PC-9 (cell line): ENCODE measurements around the gene RNASET2.

ENCODE experiments used
- CTCF ChIP-seq: fragments of 200-600 bp; sonication (generic); conservative IDR thresholded peaks from 2 replicates; pipeline ENCODE4 v1.6.1; 2017; ENCODE audit warnings: mixed run types, antibody characterized with exemption, mild to moderate bottlenecking, moderate library complexity
- EZH2 ChIP-seq: fragments of 200-600 bp; sonication (generic); IDR thresholded peaks from 2 replicates; pipeline ENCODE4 v1.8.0; 2017; ENCODE audit warnings: antibody characterized with exemption, low read depth

GRCh38 chr6:166976636-166977035 is 20.3 kb upstream of the RNASET2 start:
- no peak for TF ChIP-seq CTCF
- TF ChIP-seq EZH2 = no peak
